HL-60 (cell line): Measurements from ENCODE around the gene TMED10.

ENCODE experiments used
- DNase-seq, 2 experiments: peaks; one replicate each; pipeline ENCODE4 v3.0.0-alpha.2; 2010 to 2020; ENCODE audit warnings: low read depth in 1 of 2, low spot score in 1 of 2
- H3K27ac ChIP-seq: fragments of 250-450 bp; sonication (Bioruptor Pico); replicated peaks from 2 replicates; pipeline ENCODE4 v1.5.1; 2020; ENCODE audit warnings: mild to moderate bottlenecking, moderate library complexity
- H3K27me3 ChIP-seq: fragments of 250-450 bp; sonication (Bioruptor Pico); 2 replicates; pipeline ENCODE4 v1.5.1; 2021; ENCODE audit warnings: mild to moderate bottlenecking, moderate library complexity; ENCODE audit not compliant: insufficient read depth, poor library complexity, severe bottlenecking
- H3K4me3 ChIP-seq: replicated peaks from 2 replicates; pipeline ENCODE4 v1.5.1; 2011; ENCODE audit warnings: mild to moderate bottlenecking, control low read depth, low read length; ENCODE audit not compliant: insufficient read depth
- CTCF ChIP-seq: IDR thresholded peaks from one replicate; pipeline ENCODE4 v1.5.1; 2011; ENCODE audit warnings: low read length, control low read depth, inconsistent platforms; ENCODE audit not compliant: insufficient read depth
- GABPA ChIP-seq: IDR thresholded peaks from 2 replicates; pipeline ENCODE4 v1.6.1; 2012; ENCODE audit warnings: low read depth
- POLR2AphosphoS5 ChIP-seq: IDR thresholded peaks from 2 replicates; pipeline ENCODE4 v1.6.1; 2012; ENCODE audit warnings: low read depth
- REST ChIP-seq: IDR thresholded peaks from 2 replicates; pipeline ENCODE4 v1.6.1; 2012; ENCODE audit warnings: low read depth; ENCODE audit not compliant: insufficient replicate concordance
- SPI1 ChIP-seq: IDR thresholded peaks from 2 replicates; pipeline ENCODE4 v1.6.1; 2012; ENCODE audit warnings: low read depth, mild to moderate bottlenecking, borderline replicate concordance

The TMED10 gene

DNA sequence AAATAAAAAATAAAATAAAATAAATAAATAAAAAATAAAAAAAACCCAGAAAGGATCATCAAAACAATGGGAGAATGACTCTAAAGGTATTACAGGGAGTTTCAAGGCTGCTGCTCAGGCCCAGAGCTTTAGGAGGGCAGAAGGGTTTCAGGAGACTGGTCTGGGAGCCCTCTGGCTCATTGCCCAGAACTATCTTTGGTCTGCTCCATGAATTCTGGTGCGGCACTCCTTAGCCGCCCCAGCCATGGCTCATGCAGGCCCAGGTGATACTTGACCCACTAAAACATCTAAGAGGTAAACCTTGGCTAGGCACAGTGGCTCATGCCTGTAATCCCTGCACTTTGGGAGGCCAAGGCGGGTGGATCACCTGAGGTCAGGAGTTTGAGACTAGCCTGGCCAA lies 14.7 kb upstream of the TMED10 start:
- H3K4me3 ChIP-seq = no peak overlapping the region
- TF ChIP-seq POLR2AphosphoS5 = no peak
- no peak for TF ChIP-seq CTCF
- TF ChIP-seq SPI1 = no peak
- no peak for TF ChIP-seq GABPA
- TF ChIP-seq REST = no peak
- no peak for DNase-seq

GRCh38 chr14:75190023-75190422 lies 13.6 kb upstream of the TMED10 start:
- H3K27ac ChIP-seq = no peak overlapping the region
- H3K27me3 ChIP-seq = no peaks in the 10 kb centered on the region
- H3K4me3 ChIP-seq = no peak overlapping the region
- no peak for DNase-seq
- no peak for TF ChIP-seq POLR2AphosphoS5
- TF ChIP-seq GABPA = no peak
- no peak for TF ChIP-seq SPI1
- no peak for TF ChIP-seq CTCF
- TF ChIP-seq REST = no peak

More for the DNA sequence above, 14.7 kb upstream of the TMED10 start:
- Histone ChIP-seq H3K27ac (no peak overlapping the region), H3K27me3 (no peaks in the 10 kb centered on the region)

GRCh38 chr14:75188520-75189268 lies 12.3 kb upstream of the TMED10 start:
- peak; percentile 64 to 90 for DNase-seq
- peak overlapping the region; percentile 76 for H3K27ac ChIP-seq
- no peak overlapping the region for H3K4me3 ChIP-seq
- TF ChIP-seq REST (no peak), POLR2AphosphoS5 (peak; percentile 56), SPI1 (peak; percentile 67; the same call in 1 of the 2 replicates)
- no peaks in the 10 kb centered on the region for H3K27me3 ChIP-seq
